ENCODE data around the gene VPREB1.

The VPREB1 gene

GRCh38 chr22:22229683-22230420 is 14.7 kb upstream of the VPREB1 start:
- TF ChIP-seq FOXK2 (IDR thresholded peaks at IDR 0.05), result no peak
- TF ChIP-seq L3MBTL2 (conservative IDR thresholded peaks at IDR 0.05), result no peak
- no peak for TF ChIP-seq PKNOX1 (IDR thresholded peaks at IDR 0.05)
- no peak for TF ChIP-seq FOXM1 (IDR thresholded peaks at IDR 0.05; ENCODE audit: borderline replicate concordance)
- TF ChIP-seq HDGF (IDR thresholded peaks at IDR 0.05; ENCODE audit: borderline replicate concordance), result no peak
- no peak for TF ChIP-seq ZNF384 (IDR thresholded peaks at IDR 0.05)
- no peak for TF ChIP-seq TARDBP (IDR thresholded peaks at IDR 0.05)
- TF ChIP-seq SUZ12 (IDR thresholded peaks at IDR 0.05), result no peak
- no peak for TF ChIP-seq NFRKB (IDR thresholded peaks at IDR 0.05)
- TF ChIP-seq ARNT (IDR thresholded peaks at IDR 0.05), result no peak
- no peak for TF ChIP-seq FOXA1 (IDR thresholded peaks at IDR 0.05)
- no peak for TF ChIP-seq LEF1 (IDR thresholded peaks at IDR 0.05; ENCODE audit: borderline replicate concordance)
- TF ChIP-seq BHLHE40 (IDR thresholded peaks at IDR 0.05; ENCODE audit: borderline replicate concordance), result no peak
- no peak for TF ChIP-seq ELF4 (IDR thresholded peaks at IDR 0.05)
- no peak for TF ChIP-seq CTBP1 (IDR thresholded peaks at IDR 0.05; ENCODE audit: borderline replicate concordance)
- TF ChIP-seq SP1 (IDR thresholded peaks at IDR 0.05), result no peak
- ChIA-PET POLR2A (no interaction called here), CTCF (no interaction called here)
- DNase-seq (ENCODE audit: extremely low spot score), result no peak

- CTCF ChIA-PET, result no interaction called here
- TF ChIP-seq ELF4 (IDR thresholded peaks at IDR 0.05) (no peak), CTBP1 (IDR thresholded peaks at IDR 0.05; ENCODE audit: borderline replicate concordance) (no peak), ARNT (IDR thresholded peaks at IDR 0.05) (no peak), NFRKB (IDR thresholded peaks at IDR 0.05) (no peak), PKNOX1 (IDR thresholded peaks at IDR 0.05) (no peak), FOXM1 (IDR thresholded peaks at IDR 0.05; ENCODE audit: borderline replicate concordance) (no peak), ZNF384 (IDR thresholded peaks at IDR 0.05) (no peak), TARDBP (IDR thresholded peaks at IDR 0.05) (no peak), FOXA1 (IDR thresholded peaks at IDR 0.05) (no peak), BHLHE40 (IDR thresholded peaks at IDR 0.05; ENCODE audit: borderline replicate concordance) (no peak), SUZ12 (IDR thresholded peaks at IDR 0.05) (no peak), HDGF (IDR thresholded peaks at IDR 0.05; ENCODE audit: borderline replicate concordance) (no peak), L3MBTL2 (conservative IDR thresholded peaks at IDR 0.05) (no peak), SP1 (IDR thresholded peaks at IDR 0.05) (no peak), LEF1 (IDR thresholded peaks at IDR 0.05; ENCODE audit: borderline replicate concordance) (no peak), FOXK2 (IDR thresholded peaks at IDR 0.05) (no peak)
- DNase-seq (ENCODE audit: extremely low spot score), result no peak
- POLR2A ChIA-PET, result no interaction called here
These were observed 14.1 kb upstream of the VPREB1 start for GRCh38 chr22:22230438-22230837.

GRCh38 chr22:22233081-22233480 is 11.5 kb upstream of the VPREB1 start:
- no peak for TF ChIP-seq SUZ12 (IDR thresholded peaks at IDR 0.05)
- ChIA-PET CTCF (interaction anchor here (0.7 kb wide), 1 partner anchor 110 kb away, joined by 3 read pairs; no protein-coding TSS in a partner anchor), POLR2A (no interaction called here)
- no peak for DNase-seq (ENCODE audit: extremely low spot score)

GRCh38 chr22:22235558-22235957 is 9.0 kb upstream of the VPREB1 start:
- ChIA-PET CTCF (interaction anchor here (0.6 to 1.8 kb wide), 11 partner anchors 9 to 204 kb away, joined by 3 to 13 read pairs (median 3); partner anchors contain the start of gene VPREB1), POLR2A (no interaction called here)
- DNase-seq (ENCODE audit: extremely low spot score), result peak; percentile 45
- TF ChIP-seq FOXM1 (IDR thresholded peaks at IDR 0.05; ENCODE audit: borderline replicate concordance) (no peak), ELF4 (IDR thresholded peaks at IDR 0.05) (no peak), ZNF384 (IDR thresholded peaks at IDR 0.05) (no peak), TARDBP (IDR thresholded peaks at IDR 0.05) (no peak), PKNOX1 (IDR thresholded peaks at IDR 0.05) (no peak), CTBP1 (IDR thresholded peaks at IDR 0.05; ENCODE audit: borderline replicate concordance) (no peak), L3MBTL2 (conservative IDR thresholded peaks at IDR 0.05) (no peak), ARNT (IDR thresholded peaks at IDR 0.05) (no peak), NFRKB (IDR thresholded peaks at IDR 0.05) (no peak), BHLHE40 (IDR thresholded peaks at IDR 0.05; ENCODE audit: borderline replicate concordance) (no peak), FOXA1 (IDR thresholded peaks at IDR 0.05) (no peak), SUZ12 (IDR thresholded peaks at IDR 0.05) (no peak), HDGF (IDR thresholded peaks at IDR 0.05; ENCODE audit: borderline replicate concordance) (no peak), FOXK2 (IDR thresholded peaks at IDR 0.05) (no peak), SP1 (IDR thresholded peaks at IDR 0.05) (no peak), LEF1 (IDR thresholded peaks at IDR 0.05; ENCODE audit: borderline replicate concordance) (no peak)

GRCh38 chr22:22237521-22237920 is 7.1 kb upstream of the VPREB1 start:
- ChIA-PET POLR2A (no interaction called here), CTCF (interaction anchor here (1.1 kb wide), 1 partner anchor 80 kb away, joined by 3 read pairs; no protein-coding TSS in a partner anchor)
- TF ChIP-seq NFRKB (IDR thresholded peaks at IDR 0.05), result no peak
- TF ChIP-seq L3MBTL2 (conservative IDR thresholded peaks at IDR 0.05), result no peak
- no peak for TF ChIP-seq CTBP1 (IDR thresholded peaks at IDR 0.05; ENCODE audit: borderline replicate concordance)
- no peak for DNase-seq (ENCODE audit: extremely low spot score)

- POLR2A ChIA-PET, result no interaction called here
- CTCF ChIA-PET, result no interaction called here
- no peak for TF ChIP-seq ZNF384 (IDR thresholded peaks at IDR 0.05)
- TF ChIP-seq LEF1 (IDR thresholded peaks at IDR 0.05; ENCODE audit: borderline replicate concordance), result no peak
- TF ChIP-seq HDGF (IDR thresholded peaks at IDR 0.05; ENCODE audit: borderline replicate concordance), result no peak
- TF ChIP-seq ARNT (IDR thresholded peaks at IDR 0.05), result no peak
- TF ChIP-seq SUZ12 (IDR thresholded peaks at IDR 0.05), result no peak
- TF ChIP-seq FOXA1 (IDR thresholded peaks at IDR 0.05), result no peak
- TF ChIP-seq SP1 (IDR thresholded peaks at IDR 0.05), result no peak
- TF ChIP-seq L3MBTL2 (conservative IDR thresholded peaks at IDR 0.05), result no peak
- TF ChIP-seq BHLHE40 (IDR thresholded peaks at IDR 0.05; ENCODE audit: borderline replicate concordance), result no peak
- no peak for TF ChIP-seq FOXM1 (IDR thresholded peaks at IDR 0.05; ENCODE audit: borderline replicate concordance)
- no peak for TF ChIP-seq PKNOX1 (IDR thresholded peaks at IDR 0.05)
- no peak for TF ChIP-seq CTBP1 (IDR thresholded peaks at IDR 0.05; ENCODE audit: borderline replicate concordance)
- no peak for TF ChIP-seq FOXK2 (IDR thresholded peaks at IDR 0.05)
- no peak for TF ChIP-seq NFRKB (IDR thresholded peaks at IDR 0.05)
- TF ChIP-seq TARDBP (IDR thresholded peaks at IDR 0.05), result no peak
- DNase-seq (ENCODE audit: extremely low spot score), result no peak
These were observed 5.2 kb upstream of the VPREB1 start for GRCh38 chr22:22239311-22239939.

Measured in HEK293T (cell line).